ENCODE data around the gene NUDT8. TPM values are rescaled to one million over a fixed set of nuclear protein-coding genes. Genes with fewer than 3 reads are reported as not detected.
"Not testable (repeated sequence)": the region's sequence is repeated elsewhere in the genome, so short reads cannot be mapped to it uniquely, and the experiment has no call there.

Gene NUDT8
- total RNA-seq, 1 donor from 2014 or later, result 102 TPM

GRCh38 chr11:67592880-67593564 is 36.7 kb downstream of the NUDT8 start:
- H3K27ac ChIP-seq (replicated peaks), result no peak overlapping the region
- no peaks in the 10 kb centered on the region for H3K27me3 ChIP-seq (ENCODE audit: low read depth)
- H3K4me1 ChIP-seq, result no peaks in the 10 kb centered on the region
- H3K36me3 ChIP-seq, result peaks cover 14% of the 10 kb centered on the region
- no peaks in the 10 kb centered on the region for H3K9me3 ChIP-seq (replicated peaks)
- no peak overlapping the region for H3K4me3 ChIP-seq
- intact Hi-C loops (cut with micrococcal nuclease), result no loop called here
- no peak for DNase-seq
- TF ChIP-seq CTCF (IDR thresholded peaks at IDR 0.05; ENCODE audit: borderline replicate concordance), result no peak

- H3K4me3 ChIP-seq; H3K27ac ChIP-seq (replicated peaks); intact Hi-C loops (cut with micrococcal nuclease); H3K27me3 ChIP-seq (ENCODE audit: low read depth); H3K9me3 ChIP-seq (replicated peaks); DNase-seq: not testable (repeated sequence)
- peaks cover 14% of the 10 kb centered on the region for H3K4me1 ChIP-seq
- peaks cover 37% of the 10 kb centered on the region for H3K36me3 ChIP-seq
These were observed 40.8 kb downstream of the NUDT8 start for GRCh38 chr11:67588899-67589415.

GRCh38 chr11:67588136-67588503 is 41.6 kb downstream of the NUDT8 start:
- TF ChIP-seq CTCF (IDR thresholded peaks at IDR 0.05; ENCODE audit: borderline replicate concordance), result no peak
- H3K27ac ChIP-seq (replicated peaks), result no peak overlapping the region
- no peak for DNase-seq
- H3K4me1 ChIP-seq, result peaks cover 18% of the 10 kb centered on the region
- H3K9me3 ChIP-seq (replicated peaks), result no peaks in the 10 kb centered on the region
- intact Hi-C loops (cut with micrococcal nuclease), result no loop called here
- peaks cover 37% of the 10 kb centered on the region for H3K36me3 ChIP-seq
- no peaks in the 10 kb centered on the region for H3K27me3 ChIP-seq (ENCODE audit: low read depth)
- no peak overlapping the region for H3K4me3 ChIP-seq

GRCh38 chr11:67586568-67587250 is 43.0 kb downstream of the NUDT8 start:
- H3K36me3 ChIP-seq, result peaks cover 37% of the 10 kb centered on the region
- peaks cover 24% of the 10 kb centered on the region for H3K4me1 ChIP-seq
- no peak for DNase-seq
- H3K9me3 ChIP-seq (replicated peaks), result no peaks in the 10 kb centered on the region
- intact Hi-C loops (cut with micrococcal nuclease), result no loop called here
- no peaks in the 10 kb centered on the region for H3K27me3 ChIP-seq (ENCODE audit: low read depth)
- H3K27ac ChIP-seq (replicated peaks), result no peak overlapping the region
- no peak overlapping the region for H3K4me3 ChIP-seq
- TF ChIP-seq CTCF (IDR thresholded peaks at IDR 0.05; ENCODE audit: borderline replicate concordance), result no peak

- Histone ChIP-seq H3K4me1 (peaks cover 24% of the 10 kb centered on the region), H3K27me3 (ENCODE audit: low read depth) (no peaks in the 10 kb centered on the region), H3K9me3 (replicated peaks) (no peaks in the 10 kb centered on the region), H3K27ac (replicated peaks) (no peak overlapping the region), H3K36me3 (peaks cover 37% of the 10 kb centered on the region), H3K4me3 (no peak overlapping the region)
- TF ChIP-seq CTCF (IDR thresholded peaks at IDR 0.05; ENCODE audit: borderline replicate concordance), result no peak
- no peak for DNase-seq
- intact Hi-C loops (cut with micrococcal nuclease), result no loop called here
These were observed 43.8 kb downstream of the NUDT8 start for GRCh38 chr11:67585911-67586310.

Measured in left ventricle myocardium inferior (tissue), 1 donor.